ENCODE data around the gene P2RX3.
"Not testable (repeated sequence)": the region's sequence is repeated elsewhere in the genome, so short reads cannot be mapped to it uniquely, and the experiment has no call there.

Gene P2RX3

DNA sequence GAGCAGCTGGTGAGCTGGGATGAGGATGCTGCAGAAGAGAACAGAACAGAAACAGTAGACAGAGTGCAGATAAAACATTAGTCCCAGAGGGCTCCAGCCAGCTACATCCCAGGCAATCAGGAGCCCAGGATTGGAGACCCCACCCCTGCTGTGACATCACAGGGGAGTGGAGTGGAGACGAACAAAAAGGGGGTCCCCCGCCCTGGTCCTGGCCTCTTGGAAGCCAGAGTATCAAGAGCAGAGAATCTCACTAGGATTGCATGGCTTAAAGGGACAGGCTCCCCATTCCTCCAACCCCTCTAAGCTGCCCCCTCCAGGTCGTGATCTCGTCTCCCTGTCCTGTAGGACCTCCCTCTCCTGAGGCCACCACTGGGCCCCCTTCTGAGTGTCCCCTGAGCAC lies at the start of gene P2RX3:
P2RX3 (plus strand) TSS at position 211 of the 400 bp plus-strand sequence. CDS start 199 bp downstream, outside the sequence.
- H3K4me3 Mint-ChIP-seq = no peak within 1 kb of the TSS
- no peaks in the 10 kb centered on the region for H3K27me3 Mint-ChIP-seq
- peaks cover 36% of the 10 kb centered on the region for H3K4me1 Mint-ChIP-seq (ENCODE audit: low read depth)
- no peaks in the 10 kb centered on the region for H3K9me3 Mint-ChIP-seq
- H3K36me3 Mint-ChIP-seq (ENCODE audit: low read depth) = peaks cover 15% of the 10 kb centered on the region
- peak within 1 kb of the TSS; percentile 36 for H3K27ac Mint-ChIP-seq

- Mint-ChIP-seq H3K4me3 (no peak overlapping the region), H3K36me3 (ENCODE audit: low read depth) (no peaks in the 10 kb centered on the region), H3K9me3 (no peaks in the 10 kb centered on the region), H3K4me1 (ENCODE audit: low read depth) (no peaks in the 10 kb centered on the region), H3K27ac (no peak overlapping the region), H3K27me3 (peaks cover 14% of the 10 kb centered on the region)
Observed at GRCh38 chr11:57288771-57289579, 49.2 kb upstream of the P2RX3 start.

DNA sequence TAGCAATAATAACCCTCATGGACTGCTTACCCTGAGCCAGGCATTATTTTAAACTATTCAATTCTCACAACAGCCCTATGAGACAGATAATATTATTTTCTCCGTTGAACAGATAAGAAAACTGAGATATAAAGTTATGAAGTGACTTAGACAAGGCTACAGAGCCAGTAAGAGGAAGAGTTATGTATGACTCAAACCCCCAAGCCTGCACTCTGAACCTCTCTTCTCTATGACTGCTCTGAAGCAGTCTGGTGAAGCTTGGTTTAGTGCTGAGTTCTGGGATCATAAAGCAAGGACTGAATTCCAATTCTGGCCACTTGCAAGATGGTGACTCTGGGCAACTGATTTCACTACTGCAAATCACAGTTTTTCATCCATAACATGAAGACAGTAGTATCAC lies 47.9 kb upstream of the P2RX3 start:
- H3K4me1 Mint-ChIP-seq (ENCODE audit: low read depth) = no peaks in the 10 kb centered on the region
- H3K4me3 Mint-ChIP-seq = no peak overlapping the region
- H3K9me3 Mint-ChIP-seq = no peaks in the 10 kb centered on the region
- no peaks in the 10 kb centered on the region for H3K36me3 Mint-ChIP-seq (ENCODE audit: low read depth)
- H3K27ac Mint-ChIP-seq = no peak overlapping the region
- peaks cover 14% of the 10 kb centered on the region for H3K27me3 Mint-ChIP-seq

- no peaks in the 10 kb centered on the region for H3K27me3 Mint-ChIP-seq
- H3K9me3 Mint-ChIP-seq = peaks cover 14% of the 10 kb centered on the region
- peaks cover 14% of the 10 kb centered on the region for H3K36me3 Mint-ChIP-seq (ENCODE audit: low read depth)
- H3K4me1 Mint-ChIP-seq (ENCODE audit: low read depth) = no peaks in the 10 kb centered on the region
- no peak overlapping the region for H3K4me3 Mint-ChIP-seq
- H3K27ac Mint-ChIP-seq = no peak overlapping the region
Observed at GRCh38 chr11:57294225-57295131, 43.7 kb upstream of the P2RX3 start.

DNA sequence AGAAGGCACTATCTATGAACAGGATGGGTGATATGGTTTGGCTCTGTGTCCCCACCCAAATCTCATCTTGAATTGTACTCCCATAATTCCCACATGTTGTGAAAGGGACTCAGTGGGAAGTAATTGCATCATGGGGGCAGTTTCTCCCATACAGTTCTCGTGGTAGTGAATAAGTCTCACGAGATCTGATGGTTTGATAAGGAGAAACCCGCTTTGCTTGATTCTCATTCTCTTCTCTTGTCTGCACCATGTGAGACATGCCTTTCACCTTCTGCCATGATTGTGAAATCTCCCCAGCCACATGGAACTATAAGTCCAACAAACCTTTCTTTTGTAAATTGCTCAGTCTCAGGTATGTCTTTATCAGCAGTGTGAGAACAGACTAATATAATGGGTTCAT lies 41.9 kb upstream of the P2RX3 start:
- not testable (repeated sequence) for H3K27me3 Mint-ChIP-seq, H3K4me3 Mint-ChIP-seq
- H3K9me3 Mint-ChIP-seq = peaks cover 14% of the 10 kb centered on the region

GRCh38 chr11:57297221-57297620 lies 40.9 kb upstream of the P2RX3 start:
- Mint-ChIP-seq H3K4me1 (ENCODE audit: low read depth) (no peaks in the 10 kb centered on the region), H3K27me3 (no peaks in the 10 kb centered on the region), H3K9me3 (peaks cover 14% of the 10 kb centered on the region), H3K4me3 (no peak overlapping the region), H3K27ac (no peak overlapping the region), H3K36me3 (ENCODE audit: low read depth) (peaks cover 38% of the 10 kb centered on the region)

More for the DNA sequence above, 41.9 kb upstream of the P2RX3 start:
- peaks cover 29% of the 10 kb centered on the region for H3K36me3 Mint-ChIP-seq (ENCODE audit: low read depth)
- H3K4me1 Mint-ChIP-seq (ENCODE audit: low read depth); H3K27ac Mint-ChIP-seq: not testable (repeated sequence)

DNA sequence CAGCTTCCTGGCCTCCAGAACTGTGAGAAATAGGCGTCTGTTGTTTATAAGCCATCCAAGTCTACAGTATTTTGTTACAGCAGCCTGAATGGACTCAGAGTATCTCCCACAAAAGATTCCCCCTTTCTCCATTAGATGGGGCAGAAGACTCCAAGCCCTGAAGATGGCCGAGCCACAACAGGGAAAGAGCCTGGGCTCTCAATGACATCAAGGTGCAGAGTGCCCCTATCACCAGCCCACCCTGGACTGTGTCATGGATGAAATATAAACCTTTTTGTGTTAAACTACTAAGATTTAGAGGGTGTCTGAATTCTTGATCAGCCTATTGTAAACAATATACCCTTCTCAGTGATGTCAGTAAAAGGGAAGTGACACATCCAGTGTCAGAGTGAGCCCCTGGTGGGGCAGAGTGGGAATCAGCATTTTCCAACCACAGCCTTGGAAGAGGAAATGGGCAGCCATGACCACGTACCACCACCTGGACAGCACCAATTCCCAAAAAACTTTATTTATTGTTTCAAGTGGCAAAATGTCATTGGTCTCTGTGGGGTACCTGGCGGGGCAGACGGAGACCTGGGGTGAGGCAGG lies 38.9 kb upstream of the P2RX3 start:
- peaks cover 42% of the 10 kb centered on the region for H3K36me3 Mint-ChIP-seq (ENCODE audit: low read depth)

GRCh38 chr11:57300785-57301184 lies 37.4 kb upstream of the P2RX3 start:
- H3K36me3 Mint-ChIP-seq (ENCODE audit: low read depth) = peaks cover 42% of the 10 kb centered on the region
- no peaks in the 10 kb centered on the region for H3K27me3 Mint-ChIP-seq
- no peak overlapping the region for H3K4me3 Mint-ChIP-seq
- H3K27ac Mint-ChIP-seq = no peak overlapping the region
- peaks cover 14% of the 10 kb centered on the region for H3K9me3 Mint-ChIP-seq
- H3K4me1 Mint-ChIP-seq (ENCODE audit: low read depth) = no peaks in the 10 kb centered on the region

More for the DNA sequence above, 38.9 kb upstream of the P2RX3 start:
- Mint-ChIP-seq H3K9me3 (peaks cover 14% of the 10 kb centered on the region), H3K27me3 (no peaks in the 10 kb centered on the region), H3K4me1 (ENCODE audit: low read depth) (no peaks in the 10 kb centered on the region), H3K27ac (no peak overlapping the region), H3K4me3 (no peak overlapping the region)

- Mint-ChIP-seq H3K27ac (no peak overlapping the region), H3K27me3 (no peaks in the 10 kb centered on the region), H3K36me3 (ENCODE audit: low read depth) (peaks cover 42% of the 10 kb centered on the region), H3K4me3 (no peak overlapping the region), H3K4me1 (ENCODE audit: low read depth) (no peaks in the 10 kb centered on the region), H3K9me3 (peaks cover 7% of the 10 kb centered on the region)
Observed at GRCh38 chr11:57301711-57302423, 36.3 kb upstream of the P2RX3 start.

GRCh38 chr11:57302489-57302888 lies 35.7 kb upstream of the P2RX3 start:
- H3K4me3 Mint-ChIP-seq = no peak overlapping the region
- H3K4me1 Mint-ChIP-seq (ENCODE audit: low read depth) = no peaks in the 10 kb centered on the region
- no peaks in the 10 kb centered on the region for H3K27me3 Mint-ChIP-seq
- H3K36me3 Mint-ChIP-seq (ENCODE audit: low read depth) = peaks cover 42% of the 10 kb centered on the region
- no peak overlapping the region for H3K27ac Mint-ChIP-seq
- peaks cover 7% of the 10 kb centered on the region for H3K9me3 Mint-ChIP-seq

- Mint-ChIP-seq H3K4me3 (no peak overlapping the region), H3K27me3 (no peaks in the 10 kb centered on the region), H3K9me3 (peaks cover 7% of the 10 kb centered on the region), H3K27ac (no peak overlapping the region), H3K4me1 (ENCODE audit: low read depth) (no peaks in the 10 kb centered on the region), H3K36me3 (ENCODE audit: low read depth) (peaks cover 36% of the 10 kb centered on the region)
Observed at GRCh38 chr11:57303280-57303989, 34.7 kb upstream of the P2RX3 start.

DNA sequence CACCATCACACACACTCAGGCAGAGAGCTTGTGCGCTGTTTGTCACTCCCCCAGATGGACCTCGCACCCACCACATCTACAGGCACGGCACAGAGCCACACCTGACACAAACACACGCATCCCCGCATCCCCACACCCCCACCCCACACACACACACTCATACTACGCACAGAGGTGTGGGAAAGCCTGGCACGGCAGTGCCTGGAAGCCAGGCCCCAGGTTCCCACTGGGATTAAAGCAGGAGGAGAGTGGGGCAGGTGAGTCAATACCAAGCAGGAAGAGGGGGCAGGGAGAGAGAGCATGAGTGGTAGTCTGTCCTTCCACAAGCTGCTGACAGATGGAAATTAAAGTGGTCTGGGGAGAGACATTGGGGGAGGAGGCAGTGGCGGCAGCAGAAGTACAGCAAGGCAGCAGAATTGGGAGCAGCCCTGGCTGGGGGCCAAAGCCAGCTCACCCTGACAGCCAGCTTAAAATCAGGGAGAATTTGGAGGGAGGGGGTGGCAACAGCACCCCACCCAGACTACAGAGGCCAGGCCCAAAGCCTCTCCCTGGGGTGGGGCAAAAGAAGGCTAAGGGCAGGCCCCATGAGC lies 34.1 kb upstream of the P2RX3 start:
- Mint-ChIP-seq H3K4me3 (no peak overlapping the region), H3K4me1 (ENCODE audit: low read depth) (no peaks in the 10 kb centered on the region), H3K27me3 (no peaks in the 10 kb centered on the region), H3K36me3 (ENCODE audit: low read depth) (peaks cover 32% of the 10 kb centered on the region), H3K27ac (no peak overlapping the region), H3K9me3 (peaks cover 4% of the 10 kb centered on the region)

DNA sequence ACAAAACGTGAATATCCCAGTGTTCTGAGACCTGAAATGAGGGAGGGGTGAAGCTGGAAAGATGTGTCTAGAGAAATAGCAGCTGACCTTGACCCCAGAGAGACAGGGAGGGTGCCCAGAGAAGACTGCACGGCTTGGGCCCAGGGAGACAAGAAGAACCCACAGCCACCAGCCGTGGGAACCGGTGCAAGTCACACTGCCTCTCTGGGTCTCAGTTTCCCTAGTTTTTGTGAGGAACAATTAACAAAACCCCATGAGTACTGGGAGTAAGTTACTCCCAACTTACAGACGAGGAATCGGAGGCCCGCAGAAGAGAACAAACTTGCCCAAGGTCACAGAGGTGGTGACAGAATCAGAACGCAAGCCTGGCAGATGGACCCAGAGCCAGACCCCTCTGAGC lies 32.6 kb upstream of the P2RX3 start:
- Mint-ChIP-seq H3K27ac (no peak overlapping the region), H3K9me3 (no peaks in the 10 kb centered on the region), H3K4me1 (ENCODE audit: low read depth) (no peaks in the 10 kb centered on the region), H3K36me3 (ENCODE audit: low read depth) (peaks cover 29% of the 10 kb centered on the region), H3K27me3 (no peaks in the 10 kb centered on the region), H3K4me3 (no peak overlapping the region)

Measured in stimulated activated naive CD8-positive, alpha-beta T cell treated with anti-CD3 and anti-CD28 coated beads, Interleukin-15, Interleukin-2, amounts not matched to agents 100 ng/mL and 50 ng/mL, for 24 hours (primary cell).